GM12892 (cell line): ENCODE measurements around the gene CTBP2.

Source experiments
- POLR2A ChIP-seq: IDR thresholded peaks from 2 replicates; pipeline ENCODE4 v1.6.1; 2011; ENCODE audit warnings: low read depth, low read length, control low read depth
- POLR2AphosphoS5 ChIP-seq: IDR thresholded peaks from 2 replicates; pipeline ENCODE4 v1.6.1; 2011; ENCODE audit warnings: low read depth, low read length, control low read depth
- TAF1 ChIP-seq: IDR thresholded peaks from 2 replicates; pipeline ENCODE4 v1.6.1; 2011; ENCODE audit warnings: low read depth, mild to moderate bottlenecking, control low read depth, low read length, borderline replicate concordance

DNA sequence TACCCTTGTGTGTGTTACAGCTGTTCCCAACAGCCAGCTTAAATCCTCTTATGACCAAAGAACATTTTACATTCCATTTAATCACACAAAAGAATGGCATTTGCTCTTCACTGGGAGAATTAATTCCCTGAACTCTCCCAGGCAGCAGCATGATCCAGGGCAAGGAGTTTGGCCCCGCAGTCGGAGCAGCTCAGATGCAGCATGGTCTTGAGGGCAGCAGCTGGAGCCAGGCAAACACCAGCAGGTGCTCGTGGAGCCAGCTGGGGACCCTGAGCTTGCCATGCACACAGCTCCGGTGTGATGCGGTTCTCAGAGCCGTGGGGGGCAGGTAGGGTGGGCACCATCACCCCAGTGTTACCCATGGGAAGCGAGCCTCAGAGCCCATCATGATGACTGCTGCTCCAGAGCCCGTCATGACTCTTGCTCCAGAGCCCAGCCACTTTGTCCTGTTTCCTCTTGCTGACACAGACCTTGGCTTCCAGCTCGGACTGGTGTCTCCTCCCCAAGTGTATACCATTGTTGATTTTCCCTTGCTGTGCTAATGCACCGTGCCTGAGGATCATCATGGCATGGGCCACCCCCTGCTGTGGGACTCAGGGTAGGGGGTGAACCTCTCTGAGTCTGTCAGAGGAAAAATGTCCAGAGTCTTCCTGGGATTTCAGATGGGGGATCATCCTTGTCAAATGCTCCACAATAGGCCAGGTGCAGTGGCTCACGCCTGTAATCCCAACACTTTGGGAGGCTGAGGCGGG is 142.6 kb downstream of the CTBP2 start:
- TF ChIP-seq POLR2AphosphoS5 (no peak), TAF1 (no peak), POLR2A (no peak)
